T follicular helper cell (primary cell): ENCODE data around the gene CCDC150.
"Not testable (repeated sequence)": the region's sequence is repeated elsewhere in the genome, so short reads cannot be mapped to it uniquely, and the experiment has no call there.

Experiments used
- DNase-seq: peaks from one replicate; pipeline ENCODE4 v3.0.0-alpha.2; 2020; ENCODE audit warnings: low read depth
- total RNA-seq, 2 experiments: gene quantifications; one replicate each; lab custom pipeline; 2026; lab: John Stamatoyannopoulos, UW

CCDC150 gene
- total RNA-seq = 0.54 to 1.00 reads per million in 2 experiments

DNA sequence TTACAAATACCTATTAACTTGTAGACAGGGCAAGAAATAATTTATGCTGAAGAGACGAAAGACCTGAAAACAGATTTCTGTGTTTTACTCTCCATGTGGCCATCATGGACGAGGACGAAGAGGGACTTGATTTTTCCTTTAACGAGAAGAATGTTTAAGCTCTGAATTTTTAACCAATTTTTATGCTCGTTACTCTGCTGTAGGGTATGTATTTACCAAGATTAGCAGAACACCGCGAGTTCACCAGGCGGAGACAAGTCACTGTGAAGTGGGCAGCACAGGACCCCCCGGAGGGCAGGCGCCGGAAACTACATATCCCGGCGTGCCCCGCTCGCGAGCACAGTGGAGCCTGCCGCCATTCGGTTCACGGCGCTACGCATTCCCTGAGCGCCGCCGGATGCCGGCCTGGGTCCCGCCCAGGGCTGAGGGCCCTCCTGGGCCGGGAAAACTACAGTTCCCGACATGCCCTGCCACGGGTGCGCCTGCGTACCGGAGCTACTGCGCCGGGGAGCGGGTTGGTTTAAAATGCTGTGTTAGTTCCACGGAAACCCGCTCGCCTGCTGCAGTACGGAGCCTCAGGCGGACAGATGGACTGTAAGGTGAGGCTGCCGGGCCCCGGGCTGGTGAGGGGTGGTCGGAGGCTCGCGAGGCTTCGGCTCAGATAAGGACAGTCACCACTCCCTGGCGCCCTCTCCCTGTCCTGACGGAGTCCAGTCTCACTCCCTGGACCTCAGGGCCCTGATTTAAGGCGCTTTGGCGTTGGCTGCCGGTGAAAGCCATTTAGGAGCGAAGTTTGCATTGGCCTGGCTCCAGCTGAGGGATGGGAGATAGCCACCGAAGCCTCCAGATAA lies at the start of gene CCDC150:
TSS of gene CCDC150 (plus strand) at position 536 of the 851 bp plus-strand sequence. CDS start at position 588, 52 bp downstream.
- DNase-seq = peak; percentile 90

DNA sequence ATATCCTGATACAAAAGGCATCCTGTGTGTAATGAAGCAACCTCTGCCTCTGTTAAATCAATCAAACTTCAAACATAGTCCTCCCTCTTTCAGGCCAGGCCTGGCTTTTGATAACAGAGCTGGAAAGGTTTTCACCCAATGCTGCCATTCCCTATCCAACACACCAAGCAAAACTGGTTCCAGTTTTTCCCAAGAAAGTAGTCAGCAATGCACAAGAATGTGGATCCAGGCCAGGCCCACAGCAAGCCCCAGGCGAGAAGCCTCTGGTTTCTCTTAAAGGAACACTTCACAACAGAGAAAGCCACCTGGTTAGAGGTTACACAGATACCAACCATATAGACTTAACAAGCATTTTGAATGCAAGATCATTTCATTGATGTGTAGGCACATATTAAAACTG lies 49.2 kb upstream of the CCDC150 start:
- no peak for DNase-seq

DNA sequence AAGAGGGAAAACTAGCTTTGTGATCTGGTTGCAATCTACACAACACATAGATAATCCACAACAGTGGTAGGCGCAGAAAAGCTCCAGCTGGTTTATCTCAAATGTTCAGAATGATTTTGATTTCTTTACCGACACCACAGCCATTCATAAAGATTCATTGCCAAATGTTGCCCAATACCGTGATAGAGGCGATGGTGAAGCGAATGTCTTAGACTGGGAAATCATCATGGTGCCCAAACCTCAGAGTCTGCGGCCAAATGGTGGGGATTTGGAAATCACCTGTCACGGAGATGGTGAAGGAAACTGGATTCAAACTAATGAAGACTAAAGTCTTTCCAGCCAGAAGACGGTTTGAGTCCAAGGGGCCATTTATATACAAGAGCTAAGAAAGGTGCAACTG lies 48.5 kb upstream of the CCDC150 start:
- DNase-seq = no peak

DNA sequence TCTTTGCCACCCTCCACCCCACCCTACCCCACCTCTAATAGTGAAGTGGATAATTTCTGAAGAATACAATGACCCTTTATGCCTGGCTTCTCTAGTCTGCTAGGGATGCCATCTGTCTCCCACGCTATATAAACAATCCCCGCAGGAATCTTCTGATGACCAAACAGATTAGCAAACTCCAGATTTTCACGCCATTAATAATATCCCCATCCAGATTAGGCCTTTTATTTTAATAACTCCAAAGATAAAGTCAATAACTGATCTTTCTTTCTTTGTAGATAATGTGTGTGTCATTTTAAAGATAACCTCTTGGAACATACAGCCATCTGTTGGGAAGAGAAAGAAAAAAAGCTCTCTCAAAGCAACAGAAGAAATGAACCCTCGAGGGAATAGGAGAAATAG lies 47.9 kb upstream of the CCDC150 start:
- no peak for DNase-seq

DNA sequence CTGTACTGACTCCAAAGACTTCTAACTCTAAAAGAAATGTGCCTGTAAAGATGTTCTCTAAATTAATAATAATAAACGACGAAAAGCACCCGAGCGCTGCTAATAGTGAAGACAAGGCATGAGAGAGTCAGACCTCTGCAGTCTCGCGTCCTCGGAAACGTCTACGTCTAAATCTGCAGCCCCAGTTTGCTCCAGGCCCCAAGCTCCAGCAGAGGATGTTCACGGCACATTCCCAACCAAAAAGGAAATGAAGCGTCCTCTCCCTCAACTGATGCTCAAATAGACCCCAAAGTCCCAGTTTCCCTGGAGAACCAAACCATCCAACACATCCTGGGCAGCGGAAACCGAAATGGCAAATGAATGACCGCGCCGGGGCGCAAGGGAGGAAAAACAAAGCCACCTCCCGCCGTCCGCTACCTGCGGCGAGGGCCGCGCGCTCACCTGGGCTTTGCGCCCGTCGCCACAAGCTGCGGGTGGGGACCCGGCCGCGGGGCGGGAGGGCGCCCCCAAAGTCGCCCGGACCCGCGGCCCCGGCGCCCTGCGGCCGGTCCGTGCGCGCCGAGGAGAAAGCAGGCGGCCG lies 47.1 kb upstream of the CCDC150 start:
- DNase-seq = no peak

DNA sequence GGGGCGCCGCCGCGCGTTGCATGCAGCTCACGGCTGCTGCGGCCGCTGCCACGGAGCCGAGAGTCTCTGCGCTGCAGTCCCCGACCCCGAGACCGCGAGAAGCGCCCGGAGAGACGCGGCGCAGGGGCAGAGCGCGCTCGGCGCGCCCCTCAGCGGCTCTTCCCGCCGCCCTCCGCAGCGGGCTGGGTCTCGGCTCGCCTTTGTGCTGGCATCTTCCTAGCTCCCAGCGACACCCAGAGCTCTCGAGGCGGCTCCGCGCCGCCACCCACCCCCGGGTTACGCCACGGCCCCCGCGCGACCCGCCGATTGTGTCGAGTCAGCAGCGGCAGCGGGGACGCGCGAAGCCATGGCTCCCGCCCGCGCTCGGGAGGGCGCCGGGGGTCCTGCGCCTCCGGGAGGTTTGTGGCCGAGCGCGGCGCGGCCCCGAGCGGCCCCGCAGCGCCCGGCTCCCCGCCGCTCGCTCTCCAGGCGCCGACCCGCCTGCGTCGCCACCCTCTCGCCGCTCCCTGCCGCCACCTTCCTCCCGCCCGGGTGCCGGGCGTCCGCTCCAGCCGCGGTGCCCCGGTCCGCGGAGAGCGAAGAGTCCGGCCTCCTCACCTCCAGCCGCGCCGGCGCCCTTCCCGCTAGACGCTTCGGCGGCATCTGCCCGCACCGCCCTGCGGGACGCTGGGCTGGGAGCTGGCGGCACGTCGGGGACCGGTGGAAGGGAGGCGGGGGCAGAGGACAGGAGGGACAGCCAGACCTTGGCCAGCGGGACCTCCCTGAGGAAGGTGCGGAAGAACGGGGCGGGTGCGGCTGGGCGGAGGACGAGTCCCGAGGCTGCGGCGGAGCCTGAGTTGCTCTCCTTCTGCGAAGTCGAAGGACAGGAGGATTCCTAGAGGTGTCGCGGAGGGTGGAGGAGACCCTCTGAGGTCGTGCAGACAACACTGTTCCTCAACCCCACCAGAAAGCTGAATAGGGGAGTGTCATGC lies 46.3 kb upstream of the CCDC150 start, which contains the start of gene HECW2:
TSS of gene HECW2 (minus strand) at position 644 of the 971 bp plus-strand sequence.
- DNase-seq = no peak

DNA sequence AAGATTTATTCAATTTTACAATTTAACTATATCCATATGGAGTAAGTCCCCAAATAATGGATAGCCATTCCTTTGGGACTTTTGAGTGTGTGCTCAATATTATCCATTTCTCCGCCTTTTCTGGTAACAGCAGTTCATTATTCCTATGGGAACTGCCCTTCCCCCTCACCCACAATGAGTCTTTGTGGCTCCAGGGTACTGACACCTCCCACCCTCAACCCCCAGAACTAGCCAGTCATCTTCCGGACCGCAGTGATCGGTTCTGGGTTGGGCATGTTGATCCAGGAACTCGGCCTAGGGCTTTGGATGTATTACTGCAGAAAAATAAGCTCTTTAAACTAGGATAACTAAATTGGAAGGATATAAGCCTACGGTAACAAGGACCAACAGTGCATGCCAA lies 45.4 kb upstream of the CCDC150 start:
- DNase-seq = no peak

DNA sequence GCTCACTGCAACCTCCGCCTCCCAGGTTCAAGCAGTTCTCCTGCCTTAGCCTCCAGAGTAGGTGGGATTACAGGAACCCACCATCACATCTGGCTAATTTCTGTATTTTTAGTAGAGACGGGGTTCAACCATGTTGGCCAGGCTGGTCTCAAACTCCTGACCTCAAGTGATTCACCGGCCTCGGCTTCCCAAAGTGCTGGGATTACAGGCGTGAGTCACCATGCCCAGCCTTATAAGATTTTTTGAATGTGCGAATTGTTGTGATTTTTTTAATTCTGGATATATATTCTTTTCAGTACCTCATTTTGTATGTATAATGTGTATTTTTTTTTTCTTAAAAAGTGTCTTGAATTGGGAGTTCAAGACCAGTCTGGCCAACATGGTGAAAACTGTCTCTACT lies 42.0 kb upstream of the CCDC150 start:
- no peak for DNase-seq

DNA sequence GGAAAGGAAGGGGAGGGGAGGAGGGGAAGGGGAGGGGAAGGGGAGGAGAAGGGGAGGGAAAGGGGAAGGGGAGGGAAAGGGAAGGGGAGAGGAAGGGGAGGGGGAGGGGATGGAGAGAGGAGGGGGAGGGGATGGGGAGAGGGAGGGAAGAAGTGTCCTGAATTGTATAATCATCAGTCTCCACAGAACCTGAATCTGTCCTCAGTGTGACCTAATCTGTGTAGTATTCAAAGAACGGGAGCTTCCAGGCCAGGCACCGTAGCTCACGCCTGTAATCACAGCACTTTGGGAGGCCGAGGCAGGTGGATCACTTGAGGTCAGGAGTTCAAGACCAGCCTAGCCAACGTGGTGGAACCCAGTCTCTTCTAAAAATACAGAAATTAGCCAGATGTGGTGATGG lies 41.1 kb upstream of the CCDC150 start:
- no peak for DNase-seq

DNA sequence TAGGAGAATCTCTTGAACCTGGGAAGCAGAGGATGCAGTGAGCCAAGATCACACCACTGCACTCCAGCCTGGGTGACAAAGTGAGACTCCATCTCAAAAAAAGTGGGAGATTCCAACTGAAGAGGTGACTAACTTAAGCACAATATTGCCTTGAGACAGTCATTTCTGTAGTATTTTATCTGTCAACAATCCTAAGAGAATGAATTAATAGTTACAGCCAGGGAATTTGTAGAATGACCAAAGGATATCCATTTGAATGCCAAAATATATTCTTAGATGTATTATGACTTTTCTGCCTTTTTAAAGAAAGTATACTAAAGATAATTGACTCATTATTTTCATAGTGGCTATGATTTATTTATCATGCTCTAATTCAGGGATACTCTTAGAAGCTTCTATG lies 40.7 kb upstream of the CCDC150 start:
- no peak for DNase-seq

DNA sequence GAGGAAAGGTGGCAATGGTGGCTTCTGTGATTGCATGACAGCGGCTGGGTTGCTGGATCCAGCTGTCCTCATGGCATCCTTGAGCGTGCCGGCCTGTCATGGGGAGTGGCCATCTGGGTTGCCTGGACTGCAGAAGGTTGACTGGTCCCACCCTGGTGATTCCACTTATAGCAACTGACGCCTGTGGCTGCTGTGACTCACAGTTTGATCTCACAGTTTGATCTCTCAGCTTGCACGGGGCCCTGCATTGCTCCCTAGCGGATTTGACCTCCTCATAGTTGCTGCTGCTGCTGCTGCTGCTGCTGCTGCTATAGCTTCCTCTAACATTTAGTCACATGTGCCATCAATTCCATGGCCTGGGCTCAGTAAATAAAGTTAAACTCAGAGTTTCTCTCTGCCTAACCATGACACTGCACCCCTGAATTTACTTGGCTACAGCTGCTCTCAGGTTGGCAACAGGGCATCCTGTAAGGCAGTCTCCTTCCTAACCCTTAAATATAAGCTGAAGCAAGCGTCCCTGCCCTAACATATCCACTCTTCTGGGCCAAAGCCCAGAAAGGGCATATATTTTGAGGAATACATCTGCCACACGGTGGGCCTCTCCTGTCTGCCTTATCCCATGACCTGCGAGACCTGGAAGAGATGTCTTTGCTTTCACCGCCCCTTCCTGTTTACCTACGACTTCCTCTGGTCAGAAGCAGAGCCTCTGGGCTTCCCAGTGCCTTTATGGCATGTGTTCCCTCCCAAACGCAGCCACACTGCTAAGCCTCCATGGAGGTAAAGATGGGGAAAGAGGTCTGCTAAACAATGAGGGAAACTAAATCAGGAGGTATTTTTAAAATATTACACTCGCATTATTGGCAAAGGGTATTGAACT lies 37.8 kb upstream of the CCDC150 start:
- DNase-seq = no peak

DNA sequence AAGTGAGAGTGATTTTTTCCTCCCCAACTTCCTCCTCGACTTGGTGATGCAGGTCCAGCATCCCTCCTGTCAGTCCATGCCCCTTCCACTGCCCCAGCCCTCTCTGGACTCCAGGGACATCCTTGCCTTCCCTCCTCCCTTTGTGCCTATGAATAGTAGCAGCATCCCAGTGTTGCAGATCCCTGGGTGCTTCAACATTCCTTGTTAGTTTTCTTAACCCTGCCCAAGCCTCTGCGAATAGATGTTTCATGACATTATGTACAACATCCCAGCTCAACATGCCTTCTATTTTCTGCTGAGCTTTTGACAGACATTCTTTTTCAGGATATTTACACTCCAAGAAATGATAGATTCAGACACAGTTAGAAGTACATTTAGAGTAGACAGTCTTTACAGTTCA lies 35.3 kb upstream of the CCDC150 start:
- DNase-seq = no peak

DNA sequence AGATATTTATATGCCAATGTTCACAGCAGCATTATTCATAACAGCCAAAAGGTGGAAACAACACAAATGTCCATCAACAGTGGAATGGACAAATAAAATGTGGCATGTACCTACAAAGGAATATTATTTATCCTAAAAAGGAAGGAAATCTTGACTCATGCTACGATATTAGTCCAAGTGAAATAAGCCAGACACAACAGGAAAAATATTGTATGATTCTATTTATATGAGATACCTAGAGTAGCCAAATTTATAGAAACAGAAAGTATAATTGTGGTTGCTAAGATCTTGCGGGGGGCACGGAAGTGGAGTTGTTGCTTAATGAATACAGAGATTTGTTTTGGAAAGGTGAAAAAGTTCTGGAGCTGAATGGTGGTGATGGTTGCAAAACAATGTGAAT lies 33.0 kb upstream of the CCDC150 start:
- DNase-seq = no peak

DNA sequence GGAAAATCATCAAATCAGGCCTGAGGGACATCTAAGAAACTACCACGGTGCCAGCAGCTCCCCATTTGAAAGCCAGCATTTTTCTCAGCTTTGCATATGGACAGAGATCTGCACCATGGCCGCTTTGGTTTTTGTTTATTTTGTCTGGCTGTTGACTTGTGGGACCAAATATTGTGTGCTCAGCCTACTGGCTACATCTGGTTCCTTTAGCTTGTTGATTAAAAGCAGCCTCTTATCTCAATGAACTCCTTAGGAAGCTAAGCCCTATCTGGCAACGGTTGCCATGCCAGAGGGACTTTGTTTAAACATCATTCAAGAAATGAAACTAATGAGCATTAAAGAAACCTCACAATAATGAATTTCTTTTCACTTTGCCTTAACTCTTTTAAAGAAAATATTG lies 32.4 kb upstream of the CCDC150 start:
- DNase-seq = no peak

DNA sequence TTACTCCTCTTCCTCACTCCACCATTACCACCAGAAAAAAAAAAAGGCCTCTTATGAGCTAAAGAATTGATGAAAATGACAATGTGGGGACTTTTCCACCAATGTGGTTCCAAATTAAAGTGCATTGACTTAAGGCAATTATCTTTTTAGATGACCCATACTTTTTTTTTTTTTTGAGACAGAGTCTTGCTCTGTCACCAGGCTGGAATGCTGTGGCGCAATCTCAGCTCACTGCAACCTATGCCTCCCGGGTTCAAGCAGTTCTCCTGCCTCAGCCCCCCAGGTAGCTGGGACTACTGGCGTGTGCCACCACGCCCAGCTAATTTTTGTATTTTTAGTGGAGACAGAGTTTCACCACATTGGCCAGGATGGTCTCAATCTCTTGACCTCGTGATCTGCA lies 31.6 kb upstream of the CCDC150 start:
- not testable (repeated sequence) for DNase-seq

DNA sequence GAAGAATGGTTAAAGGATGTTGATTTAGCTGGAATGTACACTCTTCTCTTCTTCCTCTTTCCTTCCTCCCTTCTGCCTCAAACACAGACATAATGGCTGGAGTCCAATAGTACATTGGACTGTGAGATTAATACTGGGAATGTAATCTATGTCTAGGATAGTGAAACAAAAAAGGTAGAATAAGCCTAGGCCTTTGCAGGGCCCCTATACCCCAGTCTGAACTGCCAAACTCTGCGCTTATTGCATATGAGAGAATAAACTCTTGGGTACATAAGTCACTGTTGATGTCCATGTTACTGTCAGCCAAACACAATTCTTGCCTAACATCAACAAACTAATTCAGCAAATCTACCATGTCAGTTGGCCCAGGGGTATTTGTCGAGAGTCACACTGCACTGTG lies 29.7 kb upstream of the CCDC150 start:
- DNase-seq = no peak

DNA sequence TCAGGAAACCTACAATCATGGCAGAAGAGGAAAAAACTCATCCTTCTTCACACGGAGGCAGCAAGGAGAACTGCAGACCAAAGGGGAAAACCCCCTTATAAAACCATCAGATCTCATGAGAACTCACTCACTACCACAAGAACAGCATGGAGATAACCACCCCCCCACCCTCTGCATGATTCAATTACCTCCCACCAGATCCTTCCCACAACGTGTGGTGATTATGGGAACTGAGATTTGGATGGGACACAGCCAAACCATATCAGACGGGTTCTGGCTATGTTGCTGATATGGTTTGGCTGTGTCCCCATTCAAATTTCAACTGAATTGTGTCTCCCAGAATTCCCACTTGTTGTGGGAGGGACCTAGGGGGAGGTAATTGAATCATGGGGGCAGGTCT lies 28.7 kb upstream of the CCDC150 start:
- no peak for DNase-seq

DNA sequence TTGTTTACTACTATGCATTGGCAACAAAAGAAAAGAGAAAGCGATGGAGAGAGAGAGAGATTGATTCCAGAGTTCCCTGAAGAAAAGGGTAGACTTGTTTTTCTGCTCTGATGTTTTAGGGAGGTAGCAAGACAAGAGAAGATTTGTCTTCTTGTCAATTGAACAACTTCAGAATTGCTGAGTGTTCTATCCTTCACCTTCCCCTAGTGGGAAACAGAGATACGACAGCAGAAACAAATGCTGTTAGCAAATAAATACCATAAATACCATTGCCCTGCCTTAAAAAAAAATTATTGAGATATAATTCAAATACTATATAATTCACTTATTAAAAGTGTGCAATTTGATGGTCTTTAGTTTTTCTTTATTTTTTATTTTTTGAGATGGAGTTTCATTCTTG lies 26.2 kb upstream of the CCDC150 start:
- no peak for DNase-seq

DNA sequence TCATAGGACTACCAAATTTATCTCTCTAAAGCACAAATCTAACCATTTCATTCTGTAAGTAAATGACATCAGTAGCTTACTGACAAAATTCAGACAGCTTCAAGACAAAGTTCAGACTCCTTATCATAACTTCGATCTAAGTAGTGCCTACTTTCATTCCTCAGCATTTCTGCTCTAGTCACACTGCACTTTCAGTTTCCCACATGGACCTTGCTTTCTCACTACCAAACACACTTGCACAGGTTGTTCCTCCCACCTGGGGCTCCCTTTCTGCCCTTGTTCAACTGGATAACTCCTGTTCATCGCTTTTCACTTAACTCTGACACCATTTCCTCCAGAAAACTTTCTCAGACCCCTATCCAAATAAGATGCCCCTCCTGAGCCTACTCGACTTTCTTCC lies 22.1 kb upstream of the CCDC150 start:
- DNase-seq = no peak

DNA sequence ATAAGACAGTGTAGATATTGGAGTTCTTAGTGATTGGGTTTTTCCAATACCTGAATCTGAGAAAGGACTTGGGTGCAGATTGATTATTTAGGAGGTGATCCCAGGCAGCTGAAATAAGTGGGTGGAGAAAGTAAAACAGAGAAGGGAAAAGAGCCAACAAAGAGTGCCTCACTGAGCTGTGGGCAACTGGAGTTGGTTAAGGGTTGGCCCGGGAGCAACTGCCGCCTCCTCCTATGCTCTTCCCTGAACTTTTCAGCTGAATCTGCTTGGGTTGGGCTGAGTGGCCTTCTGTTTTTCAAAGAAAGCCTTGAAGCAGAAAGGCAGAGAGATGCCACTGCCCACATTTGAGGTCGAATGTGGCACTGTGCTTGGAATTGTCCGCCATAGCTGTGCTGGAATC lies 20.9 kb upstream of the CCDC150 start:
- no peak for DNase-seq

DNA sequence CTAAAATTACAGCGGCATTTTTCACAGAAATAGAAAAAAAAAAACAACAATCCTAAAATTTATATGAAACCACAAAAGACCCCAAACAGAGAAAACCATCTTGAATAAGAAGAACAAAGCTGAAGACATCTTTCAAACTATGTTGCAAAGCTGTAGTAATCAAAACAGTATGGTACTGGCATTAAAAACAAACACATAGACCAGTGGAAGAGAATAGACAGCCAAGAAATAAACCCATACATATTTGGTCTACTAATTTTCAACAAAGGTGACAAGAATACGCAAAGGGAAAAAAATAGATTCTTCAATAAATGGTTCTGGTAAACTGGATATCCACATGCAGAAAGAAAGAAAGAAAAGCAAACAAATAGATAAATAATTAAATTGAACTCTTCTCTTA lies 9.0 kb upstream of the CCDC150 start:
- no peak for DNase-seq
